DMS53 treated with DMSO at 0.1 percent for 48 hours (cell line): Measurements from ENCODE around the gene ANKRD33.

Experiments
- DNase-seq: peaks from one replicate; lab custom pipeline; 2025; ENCODE audit not compliant: unreplicated experiment; lab: John Stamatoyannopoulos, UW

ANKRD33 gene

DNA sequence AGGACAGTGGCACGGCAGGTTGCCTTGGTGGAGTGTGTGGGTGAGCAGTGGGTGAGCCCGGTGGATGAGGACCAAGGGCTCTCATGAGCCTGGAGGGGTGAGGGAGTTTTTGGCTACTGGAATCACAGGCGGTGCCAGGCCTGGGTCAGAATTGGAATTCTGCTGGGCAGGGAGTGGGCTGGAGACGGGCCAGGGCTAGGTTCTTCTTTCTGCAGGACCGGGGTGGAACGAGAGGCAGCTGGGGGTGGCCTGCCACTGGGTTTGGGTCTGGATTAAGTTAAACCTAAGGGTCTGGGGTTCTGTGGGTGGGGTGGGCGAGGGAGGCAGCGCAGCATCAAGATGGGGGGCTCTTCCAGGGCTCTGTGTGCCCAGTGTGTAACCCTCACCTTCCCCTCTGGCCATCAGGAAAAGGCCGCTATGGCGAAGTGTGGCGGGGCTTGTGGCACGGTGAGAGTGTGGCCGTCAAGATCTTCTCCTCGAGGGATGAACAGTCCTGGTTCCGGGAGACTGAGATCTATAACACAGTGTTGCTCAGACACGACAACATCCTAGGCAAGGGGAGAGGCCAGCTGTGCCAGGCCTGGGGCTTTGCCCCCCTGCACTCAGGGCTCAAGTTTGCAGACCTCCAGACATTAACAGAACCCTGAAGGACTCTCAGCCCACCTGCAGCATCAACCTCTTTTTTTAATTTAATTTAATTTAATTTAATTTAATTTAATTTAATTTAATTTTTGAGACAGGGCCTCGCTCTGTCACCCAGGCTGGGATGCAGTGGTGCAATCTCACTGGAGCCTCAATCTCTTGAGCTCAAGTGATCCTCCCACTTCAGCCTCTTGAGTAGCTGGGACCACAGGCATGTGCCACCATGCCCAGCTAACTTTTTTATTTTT is 26.4 kb downstream of the ANKRD33 start:
- no peak for DNase-seq

DNA sequence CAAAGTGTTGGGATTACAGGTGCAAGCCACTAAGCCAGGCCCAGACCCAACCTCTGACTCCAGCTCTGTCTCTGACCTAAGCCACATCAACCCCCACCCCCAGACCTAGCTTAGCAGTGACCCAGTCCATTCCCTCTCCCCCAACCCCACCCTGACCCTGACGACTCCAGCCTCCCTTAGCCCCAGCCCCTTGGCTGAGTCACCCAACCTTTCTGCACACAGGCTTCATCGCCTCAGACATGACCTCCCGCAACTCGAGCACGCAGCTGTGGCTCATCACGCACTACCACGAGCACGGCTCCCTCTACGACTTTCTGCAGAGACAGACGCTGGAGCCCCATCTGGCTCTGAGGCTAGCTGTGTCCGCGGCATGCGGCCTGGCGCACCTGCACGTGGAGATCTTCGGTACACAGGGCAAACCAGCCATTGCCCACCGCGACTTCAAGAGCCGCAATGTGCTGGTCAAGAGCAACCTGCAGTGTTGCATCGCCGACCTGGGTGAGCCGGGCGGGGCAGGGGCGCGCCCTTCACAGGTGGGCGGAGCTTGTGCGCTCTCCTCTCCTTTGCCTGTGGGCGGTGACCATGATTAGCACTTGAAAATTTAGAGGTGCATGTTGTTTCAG is 27.2 kb downstream of the ANKRD33 start:
- no peak for DNase-seq

DNA sequence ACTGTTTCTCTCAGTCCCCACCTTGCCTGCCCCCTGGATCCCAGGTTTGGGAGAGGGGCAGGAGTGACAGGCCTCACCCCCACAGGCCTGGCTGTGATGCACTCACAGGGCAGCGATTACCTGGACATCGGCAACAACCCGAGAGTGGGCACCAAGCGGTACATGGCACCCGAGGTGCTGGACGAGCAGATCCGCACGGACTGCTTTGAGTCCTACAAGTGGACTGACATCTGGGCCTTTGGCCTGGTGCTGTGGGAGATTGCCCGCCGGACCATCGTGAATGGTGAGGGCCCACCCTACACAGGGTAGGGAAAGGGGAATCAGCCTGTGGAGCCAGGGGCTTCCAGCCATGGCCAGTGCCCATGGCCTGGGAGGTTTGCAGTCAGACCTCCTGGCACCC is 28.0 kb downstream of the ANKRD33 start:
- no peak for DNase-seq

DNA sequence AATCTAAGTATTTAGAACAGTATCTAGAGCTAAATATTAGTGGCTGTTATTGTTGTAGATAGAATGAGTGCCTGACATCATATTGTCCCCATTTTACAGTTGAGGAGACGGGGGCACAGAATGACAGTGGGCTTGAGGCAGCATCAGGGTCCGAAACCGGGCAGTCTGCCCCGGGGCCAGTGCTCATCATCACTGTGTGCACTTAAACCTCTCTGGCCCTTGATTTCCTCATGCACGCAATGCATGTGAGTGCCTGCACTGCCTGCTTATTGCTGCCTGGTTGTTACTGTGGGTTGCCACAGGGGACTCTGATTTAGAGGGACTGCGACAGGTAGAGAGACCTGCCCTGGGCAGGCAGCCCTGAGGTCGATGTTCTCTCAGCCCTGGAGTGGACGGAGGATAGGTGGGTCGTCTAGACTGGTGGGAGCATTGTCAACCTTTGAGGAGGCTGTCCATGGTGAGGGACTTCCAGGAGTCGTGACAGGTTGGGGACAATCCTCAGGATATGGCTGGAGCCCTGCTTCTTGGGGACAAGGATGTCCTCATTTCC is 29.2 kb downstream of the ANKRD33 start:
- no peak for DNase-seq

DNA sequence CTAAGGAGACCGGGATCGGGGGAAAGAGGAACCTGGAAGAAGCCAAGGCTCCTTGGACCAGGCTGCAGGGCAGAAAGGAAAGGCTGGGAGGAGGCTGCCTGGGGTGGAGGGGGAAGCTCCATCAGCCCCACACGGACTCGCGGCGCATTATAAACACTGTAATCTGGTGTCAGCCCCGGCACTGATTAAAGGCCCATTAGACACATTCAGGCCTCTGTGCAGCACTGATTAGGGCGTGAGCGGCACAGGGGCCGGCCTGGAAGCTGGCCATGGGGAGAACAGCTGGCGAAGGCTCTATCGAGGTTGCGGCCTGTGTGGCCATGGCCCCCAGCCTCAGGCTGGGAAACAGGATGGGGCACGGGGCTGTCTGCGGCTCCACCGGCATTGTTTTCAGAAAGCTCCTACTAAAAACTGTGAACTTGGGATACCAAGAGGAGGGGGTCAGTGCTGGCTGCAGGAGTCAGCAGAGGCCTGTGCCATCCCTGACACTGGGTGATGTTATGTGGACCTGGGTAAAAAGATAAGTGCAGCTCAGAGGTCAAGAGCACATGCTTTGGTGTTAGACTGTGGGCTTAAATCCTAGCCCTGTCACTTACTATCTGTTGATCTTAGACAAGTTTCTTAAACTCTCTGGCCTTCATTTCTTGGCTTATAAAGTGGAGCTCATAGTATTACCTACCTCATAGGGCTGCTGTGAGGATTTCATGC is 30.0 kb downstream of the ANKRD33 start:
- DNase-seq, result no peak

DNA sequence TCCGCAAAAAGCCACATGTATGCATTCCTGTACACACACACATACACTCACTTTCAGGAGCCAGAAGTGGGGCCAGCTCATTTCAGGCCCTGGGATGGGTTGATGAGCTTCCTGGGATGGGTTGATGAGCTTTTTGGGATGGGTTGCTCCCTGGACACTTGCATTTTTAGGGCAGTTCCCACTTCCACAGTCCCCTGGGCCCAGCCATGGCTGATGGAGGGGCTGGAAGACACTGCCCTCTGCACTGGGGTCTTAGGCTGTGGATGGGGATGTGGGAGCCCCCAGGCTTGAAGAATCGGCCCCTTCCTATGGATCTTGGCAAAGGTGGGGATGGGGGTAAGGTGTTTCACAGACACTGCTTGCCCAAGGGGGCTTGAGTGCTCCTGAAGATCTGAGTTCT is 32.1 kb downstream of the ANKRD33 start:
- no peak for DNase-seq

DNA sequence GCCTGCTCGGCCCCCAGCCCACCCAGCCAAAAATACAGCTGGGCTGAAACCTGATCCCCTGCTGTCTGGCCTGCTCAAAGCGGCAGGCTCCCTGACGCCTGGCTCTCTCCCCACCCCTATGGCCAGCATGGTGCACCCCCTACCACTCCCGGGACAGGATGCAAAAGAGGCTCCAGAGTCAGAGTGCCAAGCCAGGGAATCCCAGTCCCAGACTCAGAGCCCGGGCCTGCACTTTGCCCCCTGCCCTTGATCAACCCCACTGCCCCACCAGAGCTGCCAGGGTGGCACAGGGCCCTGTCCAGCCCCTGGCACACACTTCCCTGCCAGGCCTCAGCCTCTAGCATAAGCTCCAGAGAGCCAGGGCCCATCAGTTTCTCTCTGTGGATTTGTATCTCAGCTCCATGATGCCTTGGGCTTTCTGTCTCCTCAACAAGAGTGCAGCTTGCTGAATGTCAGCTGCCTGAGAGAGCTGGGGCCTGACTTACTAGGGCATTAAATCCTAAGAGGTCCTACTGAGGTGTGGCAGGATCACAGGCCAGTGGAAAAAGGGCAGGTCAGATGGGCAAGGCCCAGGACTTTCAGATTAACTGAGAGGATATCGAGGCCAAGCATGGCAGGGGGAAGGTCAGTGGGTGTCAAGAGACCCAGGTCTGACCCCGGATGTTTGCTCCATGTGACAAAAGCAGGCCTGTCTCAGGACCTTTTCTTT is 33.3 kb downstream of the ANKRD33 start:
- no peak for DNase-seq

DNA sequence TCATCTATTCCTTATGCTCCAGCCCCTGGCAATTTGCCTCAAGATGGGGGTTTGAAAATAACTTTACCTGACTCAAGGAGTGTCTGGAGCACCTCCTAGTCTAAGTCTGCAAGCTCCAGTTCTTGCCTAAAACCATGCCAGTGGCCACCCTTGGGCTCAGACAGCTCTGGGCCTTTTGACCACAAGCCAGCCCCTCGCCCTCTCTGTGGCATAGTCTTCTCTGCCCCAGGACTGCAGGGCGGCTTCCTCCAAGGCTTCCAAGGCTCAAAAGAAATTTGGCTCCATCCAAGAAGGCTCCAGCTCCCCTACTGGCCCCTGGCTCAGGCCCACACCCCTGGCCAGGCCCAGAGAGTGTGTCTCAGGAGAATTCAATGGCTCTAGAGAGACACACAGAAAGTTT is 34.2 kb downstream of the ANKRD33 start:
- no peak for DNase-seq

DNA sequence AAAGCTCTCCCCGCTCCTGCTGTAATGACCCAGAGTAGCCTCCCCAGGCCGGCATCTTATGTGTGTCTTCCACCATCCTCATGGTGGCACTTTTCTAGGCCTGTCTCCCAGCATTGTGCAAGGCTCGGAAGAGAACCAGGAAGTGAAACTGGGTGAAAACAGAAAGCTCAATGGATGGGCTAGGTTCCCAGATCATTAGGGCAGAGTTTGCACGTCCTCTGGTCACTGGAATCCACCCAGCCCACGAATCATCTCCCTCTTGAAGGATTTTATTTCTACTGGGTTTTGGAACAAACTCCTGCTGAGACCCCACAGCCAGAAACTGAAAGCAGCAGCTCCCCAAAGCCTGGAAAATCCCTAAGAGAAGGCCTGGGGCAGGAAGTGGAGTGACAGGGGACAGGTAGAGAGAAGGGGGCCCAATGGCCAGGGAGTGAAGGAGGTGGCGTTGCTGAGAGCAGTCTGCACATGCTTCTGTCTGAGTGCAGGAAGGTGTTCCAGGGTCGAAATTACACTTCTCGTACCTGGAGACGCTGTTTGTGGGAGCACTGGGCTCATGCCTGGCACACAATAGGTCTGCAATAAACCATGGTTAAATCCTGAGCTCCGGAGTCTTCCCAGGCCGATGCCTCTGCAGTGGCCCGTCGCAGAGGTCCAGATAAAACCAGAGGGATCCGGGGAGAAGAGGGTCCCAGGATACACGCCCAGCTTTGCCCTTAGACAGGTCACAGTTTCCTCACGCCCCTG is 35.0 kb downstream of the ANKRD33 start:
- no peak for DNase-seq

DNA sequence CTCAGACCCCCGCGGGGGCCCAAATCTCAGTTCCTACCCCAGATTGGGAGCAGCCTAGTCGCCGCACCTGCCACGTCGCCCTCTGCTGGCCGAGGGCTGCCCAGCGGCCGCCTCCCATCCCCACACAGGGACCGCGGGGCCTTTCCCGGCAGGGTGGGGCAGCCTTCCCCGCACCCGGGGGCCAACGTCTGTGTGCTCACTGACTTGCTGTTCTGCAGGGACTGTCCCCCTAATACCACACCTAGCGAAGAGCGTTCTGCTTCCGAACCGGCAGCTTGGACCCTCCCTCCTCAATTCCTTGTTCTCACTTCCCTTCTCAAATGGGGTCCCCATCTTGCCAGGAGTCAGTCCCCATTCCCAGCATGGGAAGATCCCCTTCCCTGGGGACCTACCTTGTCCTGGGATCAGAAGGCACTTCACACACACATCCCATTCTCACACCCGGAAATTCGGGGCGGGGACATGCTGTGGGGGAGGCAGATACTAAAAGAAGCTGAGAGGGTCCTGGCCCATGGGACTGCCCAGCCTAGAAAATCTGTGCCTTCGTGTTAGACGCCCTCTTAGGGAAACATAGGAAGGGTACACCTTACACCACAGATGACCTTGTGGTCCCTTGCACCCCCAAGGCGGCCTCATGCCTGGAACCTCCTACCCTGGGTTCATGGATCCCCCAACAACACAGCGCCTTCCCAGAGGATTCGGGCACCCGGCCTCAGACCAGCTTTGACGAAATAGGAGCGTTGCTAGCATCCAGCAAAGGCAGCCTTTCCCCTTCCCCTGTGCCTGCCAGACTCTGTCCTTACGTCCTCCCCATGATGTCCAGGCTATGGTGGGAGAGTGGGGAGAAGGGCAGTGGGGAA is 35.8 kb downstream of the ANKRD33 start:
- DNase-seq, result no peak

DNA sequence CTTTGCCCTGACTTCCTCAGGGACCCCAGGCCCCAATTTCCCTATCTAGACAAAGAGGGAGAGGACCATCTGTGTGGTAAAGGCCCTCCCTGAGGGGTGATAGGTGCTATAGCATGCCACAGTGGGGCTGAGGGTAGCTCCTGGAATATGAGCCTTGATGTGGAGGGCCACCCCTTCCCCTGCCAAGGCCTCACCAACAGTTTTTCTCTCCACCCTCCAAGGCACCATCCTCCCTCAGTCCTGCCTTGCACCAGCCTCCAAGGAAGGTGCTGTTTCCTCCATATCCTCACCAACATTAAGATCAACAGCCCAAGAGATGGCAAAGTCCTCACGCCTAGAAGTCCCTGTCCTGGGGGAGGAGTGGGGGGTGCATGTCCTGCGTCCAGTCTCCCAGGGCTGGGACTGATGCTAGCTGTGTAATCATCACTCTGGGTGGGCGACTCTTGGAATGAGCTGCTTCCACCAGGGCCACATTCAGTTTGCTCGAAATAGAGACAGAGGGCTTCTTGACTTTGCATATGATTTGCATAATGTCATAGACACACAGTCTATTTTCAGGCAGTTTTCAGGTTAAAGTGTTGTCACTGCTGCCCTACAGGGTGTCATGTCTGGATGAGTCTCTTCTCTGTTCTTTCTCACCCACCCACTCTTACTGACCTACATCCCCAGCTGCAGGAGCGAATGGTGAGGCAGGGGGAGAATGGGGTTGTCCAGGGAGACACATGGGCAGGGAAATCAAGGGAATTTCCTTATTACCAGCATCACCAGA is 36.8 kb downstream of the ANKRD33 start:
- DNase-seq, result no peak

DNA sequence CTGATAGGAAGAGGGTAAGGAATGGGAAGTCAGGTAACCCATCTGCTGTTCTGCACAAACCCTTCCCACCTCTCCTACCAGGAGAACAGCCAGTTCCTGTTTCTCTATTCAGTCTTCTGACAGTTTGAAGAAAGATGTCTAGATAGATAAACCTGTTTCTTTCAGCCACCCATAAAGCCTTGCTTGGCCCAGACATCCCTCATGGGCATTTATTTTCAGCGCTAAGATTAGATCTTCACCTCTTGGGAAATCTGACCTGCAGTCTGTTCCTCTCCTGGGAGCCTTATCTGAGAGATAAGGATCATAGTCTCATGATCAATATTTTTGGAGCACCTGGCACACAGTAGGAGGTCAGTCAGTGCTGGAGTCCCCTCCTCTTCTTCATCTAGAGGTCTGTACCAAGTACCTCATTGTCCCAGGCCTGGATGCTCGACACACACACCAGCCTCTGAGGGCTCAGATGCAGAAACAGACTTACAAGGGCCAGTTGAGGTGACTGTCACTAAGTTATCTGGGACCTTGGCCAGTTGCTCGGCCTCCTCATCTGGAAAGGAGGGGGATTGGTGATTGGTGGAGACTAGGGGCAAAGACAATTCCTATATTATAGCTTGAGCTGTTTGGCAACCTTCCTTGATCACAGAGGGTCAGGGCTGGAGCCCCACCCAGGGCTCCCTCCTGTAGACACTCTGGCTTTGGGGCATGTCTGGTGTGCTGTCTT is 37.6 kb downstream of the ANKRD33 start:
- DNase-seq, result no peak

DNA sequence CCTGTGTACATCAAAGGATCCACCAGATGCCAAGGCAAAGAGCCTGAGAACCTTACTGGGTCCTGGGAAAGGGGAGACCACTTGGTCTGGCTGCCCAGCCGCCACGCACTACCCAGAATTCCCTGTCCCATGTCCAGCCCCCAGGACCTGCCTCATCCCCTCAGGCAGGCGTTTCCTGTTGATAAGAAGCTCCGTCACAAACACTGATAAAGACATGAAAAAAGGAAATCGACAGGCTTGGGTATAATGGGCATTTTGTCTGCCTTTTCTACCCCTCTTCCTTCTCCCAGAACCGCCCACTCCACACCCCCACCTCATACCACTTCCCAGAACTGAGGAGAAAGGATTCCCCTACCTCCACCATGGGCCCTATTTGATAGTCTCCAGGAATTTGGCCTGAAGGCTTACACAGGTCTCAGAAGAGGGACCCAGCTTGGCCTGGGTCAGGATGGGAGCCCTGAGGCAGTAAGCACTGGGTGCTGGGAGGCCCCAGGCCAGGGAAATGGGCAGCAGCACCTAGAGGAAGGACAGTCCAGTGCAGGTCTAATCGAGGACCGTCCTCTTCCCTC is 38.2 kb downstream of the ANKRD33 start:
- DNase-seq, result no peak

DNA sequence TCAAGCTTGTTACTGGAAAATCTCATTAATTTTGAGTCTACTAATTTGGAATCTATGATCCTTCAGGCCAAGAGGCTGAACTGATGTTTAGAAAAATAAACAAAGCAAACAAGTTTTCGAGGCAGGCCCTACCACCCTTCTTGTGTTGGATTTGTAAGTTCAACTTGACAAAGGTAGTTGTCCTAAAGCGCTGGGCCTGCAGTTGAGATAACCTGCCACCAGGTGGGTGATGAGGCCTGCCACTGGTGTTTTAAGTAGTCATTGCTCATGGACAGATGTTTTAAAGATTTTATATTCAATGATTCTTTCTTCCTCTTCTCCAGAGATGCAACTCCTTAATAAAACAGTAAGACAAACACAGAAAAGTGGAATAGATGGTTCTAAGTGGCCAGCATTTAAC is 38.8 kb downstream of the ANKRD33 start:
- DNase-seq, result peak; percentile 31

DNA sequence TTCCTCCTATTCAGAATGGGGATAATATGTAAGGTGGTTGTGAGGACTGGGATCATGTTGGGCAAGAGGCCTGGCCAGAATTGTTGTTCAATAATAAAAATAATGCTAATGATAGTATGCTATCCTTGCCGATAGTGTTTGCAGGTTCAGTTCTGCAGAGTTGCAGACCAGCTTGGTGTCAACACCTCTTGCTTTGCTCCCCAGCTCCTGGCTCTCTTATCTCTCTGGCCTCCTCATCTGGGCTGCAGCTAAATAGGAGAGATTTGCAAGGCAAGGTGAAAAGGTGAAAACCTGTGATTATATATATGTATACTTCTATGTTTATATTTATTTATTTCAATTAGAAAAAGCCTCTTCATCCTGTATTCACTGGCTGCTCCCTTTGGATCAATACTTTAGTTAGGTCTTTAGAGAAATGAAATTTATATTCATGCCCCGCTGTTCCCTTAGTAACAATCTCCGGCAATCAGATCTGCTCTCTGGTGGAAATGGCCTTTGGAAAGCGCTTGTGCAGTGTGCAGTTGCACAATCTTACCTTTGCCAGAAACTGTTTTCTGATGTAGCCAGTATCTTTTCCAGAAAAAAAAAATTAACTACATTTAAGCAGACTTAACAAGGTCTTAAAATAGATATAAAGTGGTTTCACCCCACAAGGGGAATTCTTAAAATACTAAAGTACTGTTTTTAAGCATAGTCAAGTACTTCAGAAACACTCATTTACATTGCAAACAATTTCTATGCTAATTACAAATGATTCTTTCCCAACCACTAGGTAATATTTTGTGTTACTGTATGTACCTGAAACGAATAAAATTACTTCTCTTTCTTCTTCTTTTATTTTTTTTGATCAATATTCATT is 44.5 kb downstream of the ANKRD33 start:
- no peak for DNase-seq

DNA sequence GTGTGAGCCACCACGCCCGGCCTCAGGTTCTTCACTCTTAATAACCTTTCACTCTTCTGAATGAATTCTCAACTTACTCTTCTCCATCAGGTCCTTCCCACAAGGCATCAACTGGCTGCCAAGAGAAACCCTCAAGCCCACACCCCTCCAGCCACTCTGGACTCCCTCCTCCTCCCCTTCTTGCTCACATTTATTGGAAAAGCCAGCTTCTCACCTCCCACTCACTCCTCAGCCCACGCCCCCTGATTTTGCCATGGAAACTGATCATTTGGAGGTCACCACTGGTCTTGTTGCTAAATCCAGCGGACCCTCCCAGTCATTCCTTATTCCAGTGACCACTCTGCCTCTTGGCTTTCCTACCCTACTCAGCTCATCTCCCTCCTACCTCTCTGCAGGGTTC is 46.2 kb downstream of the ANKRD33 start:
- DNase-seq, result no peak

DNA sequence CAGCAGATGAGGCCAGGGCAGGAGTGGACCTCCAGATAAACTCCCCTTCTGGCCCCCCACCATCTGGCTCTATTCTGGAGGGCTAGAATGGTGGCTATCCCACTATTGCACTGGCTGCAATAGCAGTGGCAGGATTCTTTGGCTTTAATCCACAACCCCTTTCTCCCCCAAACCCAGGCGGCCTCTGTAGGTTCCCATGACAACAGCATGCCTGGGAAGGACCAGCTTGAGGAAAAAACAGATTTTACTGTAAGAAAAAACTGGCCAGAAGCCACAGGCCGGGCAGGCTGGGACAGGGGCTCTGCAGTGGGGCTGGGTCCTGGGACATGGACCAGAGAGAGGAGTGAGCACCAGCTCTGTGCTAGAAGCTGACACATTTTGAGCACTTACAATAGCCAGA is 50.0 kb downstream of the ANKRD33 start:
- no peak for DNase-seq
